HCT116 (cell line): ENCODE data around the gene INSR. TPM values are rescaled to one million over a fixed set of nuclear protein-coding genes. Genes with fewer than 3 reads are reported as not detected.

Experiments
- ATAC-seq: fragments of 200-7000 bp; cut with Tn5 transposase; 2 replicates; pipeline ENCODE4 v1.9.1; 2020; ENCODE audit warnings: mild to moderate bottlenecking, moderate library complexity
- BruUV-seq: library from RNA; stranded (reverse); fragments of 400-500 nt; replicated peaks from 2 replicates; lab custom pipeline; 2021; lab: Mats Ljungman, UMichigan
- CTCF ChIA-PET: fragments of 300-600 bp; sonication (Branson Sonifier 250); formaldehyde crosslinking; loops from one replicate; lab custom pipeline; 2021; ENCODE audit warnings: antibody characterized with exemption; lab: Charles Lee
- POLR2A ChIA-PET: fragments of 300-600, 350-600 bp; sonication (Branson Sonifier 250); formaldehyde crosslinking; loops from one replicate; lab custom pipeline; 2021; ENCODE audit warnings: antibody characterized with exemption; lab: Charles Lee
- RAD21 ChIA-PET, 2 experiments: fragments of 300-600 bp; sonication (Branson Sonifier 250); formaldehyde crosslinking; loops; one replicate each; lab custom pipeline; 2023; ENCODE audit warnings: low total read pairs in 2 of 2; ENCODE audit not compliant: uncharacterized antibody in 2 of 2, unreplicated experiment in 2 of 2, low non-redundant PET in 1 of 2; lab: Charles Lee
- DNase-seq: peaks from one replicate; pipeline ENCODE4 v3.0.0-alpha.2; 2010; ENCODE audit warnings: low read depth, low spot score
- H2AFZ ChIP-seq: fragments of 200-600 bp; shearing (Covaris generic), sonication (generic); 2 replicates; pipeline ENCODE4 v1.6.1; 2017; ENCODE audit warnings: low read depth, mixed run types, mixed read lengths, antibody characterized with exemption, low read length; ENCODE audit not compliant: poor library complexity, severe bottlenecking
- H3K27ac ChIP-seq: 2 replicates; pipeline ENCODE4 v1.5.1; 2012; ENCODE audit warnings: low read depth, low read length
- H3K27me3 ChIP-seq: fragments of 200-600 bp; sonication (generic); 2 replicates; pipeline ENCODE4 v1.6.1; 2016; ENCODE audit warnings: mixed run types, low read length, mixed read lengths; ENCODE audit not compliant: insufficient read depth
- H3K36me3 ChIP-seq, 2 experiments: fragments of 200-500 bp in 1 of 2; fragments of 200-600 bp in 1 of 2; sonication (Bioruptor generic) in 1 of 2; sonication (generic) in 1 of 2; 2 replicates each; pipeline versions ENCODE4 v1.5.1 to v1.6.1; 2014 to 2016; ENCODE audit warnings: low read length in 2 of 2, inconsistent platforms in 1 of 2, mixed read lengths in 1 of 2, mixed run types in 1 of 2; ENCODE audit not compliant: insufficient read depth in 2 of 2, control insufficient read depth in 1 of 2
- H3K4me1 ChIP-seq, 2 experiments: fragments of 200-600 bp in 1 of 2; sonication (generic) in 1 of 2; 2 replicates each; pipeline versions ENCODE4 v1.5.1 to v1.6.1; 2012 to 2017; ENCODE audit warnings: low read length in 2 of 2, inconsistent platforms in 1 of 2, mild to moderate bottlenecking in 1 of 2, mixed read lengths in 1 of 2, mixed run types in 1 of 2, moderate library complexity in 1 of 2; ENCODE audit not compliant: insufficient read depth in 2 of 2, control insufficient read depth in 1 of 2
- H3K4me2 ChIP-seq: fragments of 200-600 bp; sonication (generic); 2 replicates; pipeline ENCODE4 v1.6.1; 2017; ENCODE audit warnings: mixed run types, low read length, mixed read lengths
- H3K4me3 ChIP-seq, 2 experiments: fragments of 200-600 bp in 1 of 2; sonication (generic) in 1 of 2; replicated peaks in 1 of 2; 2 replicates each; pipeline ENCODE4 v1.5.1; 2011 to 2016; ENCODE audit warnings: low read length in 2 of 2, control low read depth in 1 of 2, low read depth in 1 of 2, mild to moderate bottlenecking in 1 of 2, mixed read lengths in 1 of 2, mixed run types in 1 of 2
- H3K79me2 ChIP-seq: fragments of 200-600 bp; sonication (generic); 2 replicates; pipeline ENCODE4 v1.6.1; 2017; ENCODE audit warnings: mild to moderate bottlenecking, mixed run types, low read length, moderate library complexity, mixed read lengths; ENCODE audit not compliant: insufficient read depth
- H3K9ac ChIP-seq: fragments of 200-600 bp; sonication (generic); 2 replicates; pipeline ENCODE4 v1.6.1; 2016; ENCODE audit warnings: low read length, mixed read lengths
- H3K9me2 ChIP-seq: fragments of 200-600 bp; sonication (generic), shearing (Covaris generic); 2 replicates; pipeline ENCODE4 v1.6.1; 2017; ENCODE audit warnings: mixed run types, mild to moderate bottlenecking, moderate library complexity; ENCODE audit not compliant: insufficient read depth
- H3K9me3 ChIP-seq, 2 experiments: fragments of 200-500 bp in 1 of 2; fragments of 200-600 bp in 1 of 2; sonication (Bioruptor generic) in 1 of 2; sonication (generic) in 1 of 2; 2 replicates each; pipeline ENCODE4 v1.6.1; 2014 to 2017; ENCODE audit warnings: low read length in 2 of 2, mixed read lengths in 2 of 2, inconsistent platforms in 1 of 2, low read depth in 1 of 2, mild to moderate bottlenecking in 1 of 2, mixed run types in 1 of 2, moderate library complexity in 1 of 2; ENCODE audit not compliant: control insufficient read depth in 1 of 2, insufficient read depth in 1 of 2
- H4K20me1 ChIP-seq: fragments of 200-600 bp; sonication (generic), shearing (Covaris generic); 2 replicates; pipeline ENCODE4 v1.6.1; 2017; ENCODE audit warnings: mixed run types, mild to moderate bottlenecking, moderate library complexity; ENCODE audit not compliant: insufficient read depth
- CBX3 ChIP-seq: IDR thresholded peaks from 2 replicates; pipeline ENCODE4 v1.6.1; 2012; ENCODE audit warnings: low read depth
- CEBPB ChIP-seq: IDR thresholded peaks from 2 replicates; pipeline ENCODE4 v1.6.1; 2012; ENCODE audit warnings: low read depth
- EGR1 ChIP-seq: IDR thresholded peaks from 2 replicates; pipeline ENCODE4 v1.6.1; 2012; ENCODE audit warnings: low read depth
- FOSL1 ChIP-seq: IDR thresholded peaks from 2 replicates; pipeline ENCODE4 v1.6.1; 2012; ENCODE audit warnings: low read depth
- JUND ChIP-seq: IDR thresholded peaks from 2 replicates; pipeline ENCODE4 v1.6.1; 2012
- POLR2A ChIP-seq: IDR thresholded peaks from 2 replicates; pipeline ENCODE4 v1.7.0; 2011; ENCODE audit warnings: borderline replicate concordance; ENCODE audit not compliant: insufficient read depth, insufficient read length; ENCODE audit errors: extremely low read depth
- REST ChIP-seq: IDR thresholded peaks from 2 replicates; pipeline ENCODE4 v1.6.1; 2012; ENCODE audit warnings: low read depth
- SP1 ChIP-seq: IDR thresholded peaks from 2 replicates; pipeline ENCODE4 v1.6.1; 2012; ENCODE audit warnings: low read depth
- SRF ChIP-seq: IDR thresholded peaks from 2 replicates; pipeline ENCODE4 v1.6.1; 2012; ENCODE audit warnings: low read depth
- ZBTB33 ChIP-seq: IDR thresholded peaks from 2 replicates; pipeline ENCODE4 v1.6.1; 2011; ENCODE audit warnings: mild to moderate bottlenecking, low read length, moderate library complexity; ENCODE audit not compliant: insufficient replicate concordance; ENCODE audit errors: extremely low read depth
- ZNF274 ChIP-seq: fragments of 200-500 bp; sonication (Bioruptor generic); IDR thresholded peaks from 2 replicates; pipeline ENCODE4 v1.6.1; 2014; ENCODE audit warnings: mild to moderate bottlenecking, low read depth, low read length, inconsistent platforms
- intact Hi-C: fragments of 100-400 bp; cut with micrococcal nuclease; formaldehyde crosslinking; loops from 2 replicates; pipeline ENCODE4 v1.10.0; 2022
- total RNA-seq: library from RNA; stranded (reverse); gene quantifications from one replicate; pipeline ENCODE4 v1.2.1, GENCODE V29; 2021; ENCODE audit not compliant: unreplicated experiment
- TF ChIP-seq, protein P1 (sequence below): IDR thresholded peaks from 2 replicates; pipeline ENCODE4 v1.6.1; 2012

Gene INSR
- total RNA-seq, 1 experiment from 2014 or later = 25.4 TPM

- H2AFZ ChIP-seq = no peak overlapping the region
- no peaks in the 10 kb centered on the region for H4K20me1 ChIP-seq
- BruUV-seq = no TSS peak
- peaks cover 15 to 18% of the 10 kb centered on the region in 2 experiments; a peak in 3 of 4 replicates for H3K4me1 ChIP-seq
- H3K4me3 ChIP-seq = peak overlapping the region in 1 of 2 experiments; percentile 2; a peak in 1 of 4 replicates
- TF ChIP-seq SP1 = peak; percentile 49; the same call in 1 of the 2 replicates
- no peak for TF ChIP-seq POLR2A
- no peak for TF ChIP-seq ZNF274
- no peak for TF ChIP-seq EGR1
- TF ChIP-seq SRF = no peak
- no peak for TF ChIP-seq REST
- peak; percentile 81 for TF ChIP-seq JUND
- TF ChIP-seq, protein P1, sequence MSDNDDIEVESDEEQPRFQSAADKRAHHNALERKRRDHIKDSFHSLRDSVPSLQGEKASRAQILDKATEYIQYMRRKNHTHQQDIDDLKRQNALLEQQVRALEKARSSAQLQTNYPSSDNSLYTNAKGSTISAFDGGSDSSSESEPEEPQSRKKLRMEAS = peak; percentile 42; the same call in 1 of the 2 replicates
- no peak for TF ChIP-seq ZBTB33
- TF ChIP-seq CEBPB = 0 out of 2 replicates have a peak, but pooled peaks have one; percentile 9
- no peak for TF ChIP-seq CBX3
- TF ChIP-seq FOSL1 = peak; percentile 79
- TF ChIP-seq, all 23 proteins: peak for 5
- no peaks in the 10 kb centered on the region for H3K9me3 ChIP-seq
- POLR2A ChIA-PET = interaction anchor here (0.6 kb wide), 2 partner anchors 18 to 624 kb away, joined by 3 to 4 read pairs; no protein-coding TSS in a partner anchor
- H3K27ac ChIP-seq = peak overlapping the region; percentile 48; the same call in 1 of the 2 replicates
- intact Hi-C loops = loop anchor here (1.0 to 5.0 kb wide), 2 partner anchors 35 to 59 kb away; partner anchors contain the start of gene INSR
- H3K36me3 ChIP-seq = no peaks in the 10 kb centered on the region
- peak overlapping the region; percentile 1; the same call in 1 of the 2 replicates for H3K9ac ChIP-seq
- CTCF ChIA-PET = interaction anchor here (0.8 kb wide), 1 partner anchor 311 kb away, joined by 4 read pairs; no protein-coding TSS in a partner anchor
- ATAC-seq = peak; percentile 90
- RAD21 ChIA-PET = interaction anchor here in 1 of 2 experiments (0.7 kb wide), 1 partner anchor 57 kb away, joined by 4 read pairs; no protein-coding TSS in a partner anchor
- H3K9me2 ChIP-seq = no peaks in the 10 kb centered on the region
- no peaks in the 10 kb centered on the region for H3K27me3 ChIP-seq
- peak; percentile 72 for DNase-seq
- H3K79me2 ChIP-seq = 0 out of 2 replicates have a peak, but pooled peaks cover 4% of the 10 kb centered on the region
- peak overlapping the region; percentile 56 for H3K4me2 ChIP-seq
Measured at GRCh38 chr19:7257148-7258040, 36.8 kb downstream of the INSR start.
